Activated naive CD4-positive, alpha-beta T cell treated with anti-CD3 and anti-CD28 coated beads, Interleukin-2, amount 10 ng/mL, durations not matched to agents 7 days and 5 days (primary cell): ENCODE measurements around the gene MAP2K7.
"Not testable (repeated sequence)": the region's sequence is repeated elsewhere in the genome, so short reads cannot be mapped to it uniquely, and the experiment has no call there.

Source experiments
- CTCF ChIA-PET: fragments of 350-600 bp; sonication (Branson Sonifier 250); formaldehyde crosslinking; loops from one replicate; lab custom pipeline; 2021; ENCODE audit warnings: antibody characterized with exemption; lab: Charles Lee
- DNase-seq: peaks from one replicate; pipeline ENCODE4 v3.0.0-alpha.2; 2020
- H3K27ac Mint-ChIP-seq: one replicate; pipeline ENCODE4 v1.8.0; 2021; ENCODE audit warnings: mild to moderate bottlenecking, moderate library complexity, mixed read lengths
- H3K27me3 Mint-ChIP-seq: one replicate; pipeline ENCODE4 v1.8.0; 2021; ENCODE audit warnings: mild to moderate bottlenecking, mixed read lengths
- H3K36me3 Mint-ChIP-seq: one replicate; pipeline ENCODE4 v1.8.0; 2021; ENCODE audit warnings: mixed read lengths
- H3K4me1 Mint-ChIP-seq: one replicate; pipeline ENCODE4 v1.8.0; 2021; ENCODE audit warnings: mixed read lengths
- H3K4me3 Mint-ChIP-seq: one replicate; pipeline ENCODE4 v1.8.0; 2021; ENCODE audit warnings: mild to moderate bottlenecking, moderate library complexity, mixed read lengths
- H3K9me3 Mint-ChIP-seq: one replicate; pipeline ENCODE4 v1.8.0; 2021; ENCODE audit warnings: mixed read lengths

MAP2K7 gene

GRCh38 chr19:7883796-7884570, 19.7 kb upstream of the MAP2K7 start:
- Mint-ChIP-seq H3K36me3 (no peaks in the 10 kb centered on the region), H3K4me1 (no peaks in the 10 kb centered on the region), H3K9me3 (no peaks in the 10 kb centered on the region), H3K27ac (no peak overlapping the region), H3K4me3 (no peak overlapping the region), H3K27me3 (peaks cover 42% of the 10 kb centered on the region)
- no peak for DNase-seq
- CTCF ChIA-PET, result interaction anchor here (0.6 to 1.3 kb wide), 4 partner anchors 13 to 60 kb away, joined by 3 to 4 read pairs (median 3); partner anchors contain the start of genes MAP2K7 and TIMM44

- Mint-ChIP-seq H3K4me3 (no peak overlapping the region), H3K27ac (no peak overlapping the region), H3K36me3 (no peaks in the 10 kb centered on the region), H3K27me3 (peaks cover 57% of the 10 kb centered on the region), H3K9me3 (no peaks in the 10 kb centered on the region), H3K4me1 (no peaks in the 10 kb centered on the region)
- CTCF ChIA-PET, result no interaction called here
- DNase-seq, result no peak
Measured at GRCh38 chr19:7885818-7886217, 17.9 kb upstream of the MAP2K7 start.

GRCh38 chr19:7887408-7888144, 16.1 kb upstream of the MAP2K7 start:
- Mint-ChIP-seq H3K27me3 (peaks cover 73% of the 10 kb centered on the region), H3K4me1 (no peaks in the 10 kb centered on the region), H3K9me3 (no peaks in the 10 kb centered on the region), H3K4me3 (no peak overlapping the region), H3K36me3 (no peaks in the 10 kb centered on the region), H3K27ac (no peak overlapping the region)
- CTCF ChIA-PET, result no interaction called here
- no peak for DNase-seq

GRCh38 chr19:7888145-7888825, 15.4 kb upstream of the MAP2K7 start, which contains the start of gene LRRC8E:
TSS of gene LRRC8E (plus strand) at chr19:7888510. CDS start at chr19:7895604, 7,094 bp downstream.
- no peaks in the 10 kb centered on the region for H3K36me3 Mint-ChIP-seq
- no peaks in the 10 kb centered on the region for H3K9me3 Mint-ChIP-seq
- peaks cover 77% of the 10 kb centered on the region for H3K27me3 Mint-ChIP-seq
- no peaks in the 10 kb centered on the region for H3K4me1 Mint-ChIP-seq
- H3K4me3 Mint-ChIP-seq, result no peak within 1 kb of the TSS
- H3K27ac Mint-ChIP-seq, result peak within 1 kb of the TSS; percentile 45
- CTCF ChIA-PET, result no interaction called here
- peak; percentile 61 for DNase-seq

GRCh38 chr19:7888826-7889217, 14.9 kb upstream of the MAP2K7 start:
- Mint-ChIP-seq H3K4me3 (no peak overlapping the region), H3K27ac (no peak overlapping the region), H3K27me3 (peaks cover 82% of the 10 kb centered on the region), H3K4me1 (no peaks in the 10 kb centered on the region), H3K36me3 (no peaks in the 10 kb centered on the region), H3K9me3 (no peaks in the 10 kb centered on the region)
- no peak for DNase-seq
- CTCF ChIA-PET, result interaction anchor here (1.0 kb wide), 1 partner anchor 19 kb away, joined by 3 read pairs; no protein-coding TSS in a partner anchor

GRCh38 chr19:7893362-7894101, 10.1 kb upstream of the MAP2K7 start:
- H3K9me3 Mint-ChIP-seq, H3K4me1 Mint-ChIP-seq, H3K4me3 Mint-ChIP-seq, H3K36me3 Mint-ChIP-seq, CTCF ChIA-PET, H3K27ac Mint-ChIP-seq, DNase-seq: not testable (repeated sequence)
- peaks cover 65% of the 10 kb centered on the region for H3K27me3 Mint-ChIP-seq

- H3K9me3 Mint-ChIP-seq, result no peaks in the 10 kb centered on the region
- no peaks in the 10 kb centered on the region for H3K36me3 Mint-ChIP-seq
- no peak overlapping the region for H3K4me3 Mint-ChIP-seq
- DNase-seq, result no peak
- CTCF ChIA-PET, result no interaction called here
- H3K27ac Mint-ChIP-seq, result no peak overlapping the region
- H3K4me1 Mint-ChIP-seq, result no peaks in the 10 kb centered on the region
- H3K27me3 Mint-ChIP-seq, result peaks cover 53% of the 10 kb centered on the region
Measured at GRCh38 chr19:7894612-7895309, 8.9 kb upstream of the MAP2K7 start.

- DNase-seq, result no peak
- Mint-ChIP-seq H3K27ac (no peak overlapping the region), H3K4me3 (no peak overlapping the region), H3K9me3 (no peaks in the 10 kb centered on the region), H3K36me3 (no peaks in the 10 kb centered on the region), H3K27me3 (peaks cover 48% of the 10 kb centered on the region), H3K4me1 (no peaks in the 10 kb centered on the region)
- CTCF ChIA-PET, result no interaction called here
Measured at GRCh38 chr19:7895565-7895964, 8.1 kb upstream of the MAP2K7 start.

- Mint-ChIP-seq H3K9me3 (no peaks in the 10 kb centered on the region), H3K27me3 (peaks cover 39% of the 10 kb centered on the region), H3K27ac (peak overlapping the region; percentile 78), H3K4me3 (no peak overlapping the region), H3K36me3 (no peaks in the 10 kb centered on the region), H3K4me1 (peaks cover 5% of the 10 kb centered on the region)
- CTCF ChIA-PET, result no interaction called here
- DNase-seq, result no peak
Measured at GRCh38 chr19:7897292-7897691, 6.4 kb upstream of the MAP2K7 start.

- Mint-ChIP-seq H3K27ac (no peak overlapping the region), H3K9me3 (no peaks in the 10 kb centered on the region), H3K36me3 (no peaks in the 10 kb centered on the region), H3K4me3 (no peak overlapping the region), H3K27me3 (peaks cover 33% of the 10 kb centered on the region), H3K4me1 (peaks cover 16% of the 10 kb centered on the region)
- no peak for DNase-seq
- CTCF ChIA-PET, result no interaction called here
Measured at GRCh38 chr19:7898967-7899366, 4.7 kb upstream of the MAP2K7 start.

- no peak for DNase-seq
- peaks cover 24% of the 10 kb centered on the region for H3K27me3 Mint-ChIP-seq
- H3K9me3 Mint-ChIP-seq, result no peaks in the 10 kb centered on the region
- H3K27ac Mint-ChIP-seq, result no peak overlapping the region
- peaks cover 20% of the 10 kb centered on the region for H3K4me1 Mint-ChIP-seq
- CTCF ChIA-PET, result interaction anchor here (0.7 to 2.2 kb wide), 4 partner anchors 19 to 100 kb away, joined by 3 to 7 read pairs (median 4); partner anchors contain the start of gene TIMM44
- no peak overlapping the region for H3K4me3 Mint-ChIP-seq
- H3K36me3 Mint-ChIP-seq, result peaks cover 3% of the 10 kb centered on the region
Measured at GRCh38 chr19:7899751-7900378, 3.8 kb upstream of the MAP2K7 start.

- H3K9me3 Mint-ChIP-seq, result no peaks in the 10 kb centered on the region
- CTCF ChIA-PET, result interaction anchor here (1.0 to 2.2 kb wide), 4 partner anchors 28 to 100 kb away, joined by 3 to 10 read pairs (median 6); partner anchors contain the start of gene TIMM44
- peaks cover 26% of the 10 kb centered on the region for H3K4me1 Mint-ChIP-seq
- no peak overlapping the region for H3K4me3 Mint-ChIP-seq
- no peak for DNase-seq
- H3K27ac Mint-ChIP-seq, result no peak overlapping the region
- peaks cover 18% of the 10 kb centered on the region for H3K27me3 Mint-ChIP-seq
- H3K36me3 Mint-ChIP-seq, result peaks cover 5% of the 10 kb centered on the region
Measured at GRCh38 chr19:7900401-7900870, 3.2 kb upstream of the MAP2K7 start.

- Mint-ChIP-seq H3K4me1 (peaks cover 31% of the 10 kb centered on the region), H3K4me3 (no peak overlapping the region), H3K9me3 (no peaks in the 10 kb centered on the region), H3K27me3 (peaks cover 18% of the 10 kb centered on the region), H3K36me3 (peaks cover 9% of the 10 kb centered on the region), H3K27ac (no peak overlapping the region)
- DNase-seq, result no peak
- CTCF ChIA-PET, result interaction anchor here (1.4 to 2.2 kb wide), 3 partner anchors 32 to 101 kb away, joined by 3 to 10 read pairs (median 7); partner anchors contain the start of gene TIMM44
Measured at GRCh38 chr19:7900931-7901330, 2.7 kb upstream of the MAP2K7 start.
